ENCODE results near the gene RAB40C.
"Not testable (repeated sequence)": the region's sequence is repeated elsewhere in the genome, so short reads cannot be mapped to it uniquely, and the experiment has no call there.

Gene RAB40C

GRCh38 chr16:591231-591630, 1.4 kb downstream of the RAB40C start:
- DNase-seq = no peak

- no peak for DNase-seq
These were observed 2.1 kb downstream of the RAB40C start for GRCh38 chr16:591892-592517.

- no peak for DNase-seq
These were observed 2.8 kb downstream of the RAB40C start for GRCh38 chr16:592518-593306.

- DNase-seq = no peak
These were observed 3.5 kb downstream of the RAB40C start for GRCh38 chr16:593406-593805.

GRCh38 chr16:593807-594206, 3.9 kb downstream of the RAB40C start:
- DNase-seq = no peak

GRCh38 chr16:595094-595528, 5.2 kb downstream of the RAB40C start:
- no peak for DNase-seq

GRCh38 chr16:595942-596735, 6.3 kb downstream of the RAB40C start:
- no peak for DNase-seq

- no peak for DNase-seq
These were observed 6.8 kb downstream of the RAB40C start for GRCh38 chr16:596736-597060.

GRCh38 chr16:597655-598054, 7.8 kb downstream of the RAB40C start:
- DNase-seq = not testable (repeated sequence)

GRCh38 chr16:598823-599739, 9.2 kb downstream of the RAB40C start:
- DNase-seq = no peak

GRCh38 chr16:600781-601180, 10.9 kb downstream of the RAB40C start:
- no peak for DNase-seq

- no peak for DNase-seq
These were observed 14.1 kb downstream of the RAB40C start for GRCh38 chr16:603933-604332.

GRCh38 chr16:606656-607307, 16.9 kb downstream of the RAB40C start:
- DNase-seq = no peak

- peak in 1 of 2 donors; percentile 49 for DNase-seq
These were observed 18.2 kb downstream of the RAB40C start for GRCh38 chr16:608019-608418.

GRCh38 chr16:609316-609715, 19.4 kb downstream of the RAB40C start:
- no peak for DNase-seq

- no peak for DNase-seq
These were observed 20.1 kb downstream of the RAB40C start for GRCh38 chr16:609984-610383.

- DNase-seq = peak; percentile 60 to 69
These were observed 20.9 kb downstream of the RAB40C start for GRCh38 chr16:610513-611381.

- DNase-seq = no peak
These were observed 25.3 kb downstream of the RAB40C start for GRCh38 chr16:615122-615521.

GRCh38 chr16:616733-617586, 27.1 kb downstream of the RAB40C start:
- no peak for DNase-seq

GRCh38 chr16:617855-618254, 28.0 kb downstream of the RAB40C start:
- no peak for DNase-seq

Data from stimulated activated CD4-positive, alpha-beta T cell treated with anti-CD3 and anti-CD28 coated beads, Interleukin-2, amount 100 ng/mL, for 48 hours (primary cell).